Erythroblast (primary cell): ENCODE measurements around the gene PELO.
"Not testable (repeated sequence)": the region's sequence is repeated elsewhere in the genome, so short reads cannot be mapped to it uniquely, and the experiment has no call there.

Experiments
- DNase-seq, 2 experiments: peaks; one replicate each; lab custom pipeline; 2025; lab: John Stamatoyannopoulos, UW
- GATA1 ChIP-seq: IDR thresholded peaks from 2 replicates; pipeline ENCODE4 v1.6.1; 2011; ENCODE audit warnings: low read depth, mild to moderate bottlenecking, control low read depth, low read length, moderate library complexity
- POLR2A ChIP-seq: IDR thresholded peaks from 2 replicates; pipeline ENCODE4 v1.6.1; 2011; ENCODE audit warnings: mild to moderate bottlenecking, low read length

The PELO gene

GRCh38 chr5:52817818-52818217 lies 30.1 kb downstream of the PELO start:
- TF ChIP-seq POLR2A: no peak
- no peak for TF ChIP-seq GATA1

GRCh38 chr5:52818360-52818759 lies 30.6 kb downstream of the PELO start:
- no peak for DNase-seq
- TF ChIP-seq GATA1 (no peak), POLR2A (no peak)

More at GRCh38 chr5:52817818-52818217, 30.1 kb downstream of the PELO start:
- no peak for DNase-seq

- DNase-seq: not testable (repeated sequence)
Observed at GRCh38 chr5:52818807-52819206, 31.1 kb downstream of the PELO start.

GRCh38 chr5:52821901-52822300 lies 34.2 kb downstream of the PELO start:
- no peak for DNase-seq
- TF ChIP-seq POLR2A: no peak
- TF ChIP-seq GATA1: no peak

- TF ChIP-seq POLR2A (no peak), GATA1 (no peak)
- DNase-seq: no peak
Observed at GRCh38 chr5:52822437-52822836, 34.7 kb downstream of the PELO start.

- no peak for DNase-seq
- TF ChIP-seq GATA1: no peak
- no peak for TF ChIP-seq POLR2A
Observed at GRCh38 chr5:52824827-52825226, 37.1 kb downstream of the PELO start.

- DNase-seq: no peak
- TF ChIP-seq GATA1: no peak
- TF ChIP-seq POLR2A: no peak
Observed at GRCh38 chr5:52825826-52826225, 38.1 kb downstream of the PELO start.

- no peak for TF ChIP-seq POLR2A
Observed at GRCh38 chr5:52827815-52828214, 40.1 kb downstream of the PELO start.

GRCh38 chr5:52829664-52830063 lies 41.9 kb downstream of the PELO start:
- no peak for DNase-seq
- TF ChIP-seq GATA1 (no peak), POLR2A (no peak)

More at GRCh38 chr5:52827815-52828214, 40.1 kb downstream of the PELO start:
- DNase-seq: no peak

GRCh38 chr5:52830650-52831049 lies 42.9 kb downstream of the PELO start:
- TF ChIP-seq POLR2A (no peak), GATA1 (no peak)
- no peak for DNase-seq

GRCh38 chr5:52831786-52832511 lies 44.2 kb downstream of the PELO start:
- TF ChIP-seq POLR2A (no peak), GATA1 (no peak)
- no peak for DNase-seq

- DNase-seq: no peak
- TF ChIP-seq GATA1: no peak
- TF ChIP-seq POLR2A: no peak
Observed at GRCh38 chr5:52834320-52834719, 46.6 kb downstream of the PELO start.

- DNase-seq: no peak
- TF ChIP-seq POLR2A (no peak), GATA1 (no peak)
Observed at GRCh38 chr5:52837068-52837467, 49.4 kb downstream of the PELO start.
